ENCODE measurements around the gene WNK4.

GRCh38 chr17:42843358-42843934 is 63.0 kb downstream of the WNK4 start:
- TF ChIP-seq, protein P1, sequence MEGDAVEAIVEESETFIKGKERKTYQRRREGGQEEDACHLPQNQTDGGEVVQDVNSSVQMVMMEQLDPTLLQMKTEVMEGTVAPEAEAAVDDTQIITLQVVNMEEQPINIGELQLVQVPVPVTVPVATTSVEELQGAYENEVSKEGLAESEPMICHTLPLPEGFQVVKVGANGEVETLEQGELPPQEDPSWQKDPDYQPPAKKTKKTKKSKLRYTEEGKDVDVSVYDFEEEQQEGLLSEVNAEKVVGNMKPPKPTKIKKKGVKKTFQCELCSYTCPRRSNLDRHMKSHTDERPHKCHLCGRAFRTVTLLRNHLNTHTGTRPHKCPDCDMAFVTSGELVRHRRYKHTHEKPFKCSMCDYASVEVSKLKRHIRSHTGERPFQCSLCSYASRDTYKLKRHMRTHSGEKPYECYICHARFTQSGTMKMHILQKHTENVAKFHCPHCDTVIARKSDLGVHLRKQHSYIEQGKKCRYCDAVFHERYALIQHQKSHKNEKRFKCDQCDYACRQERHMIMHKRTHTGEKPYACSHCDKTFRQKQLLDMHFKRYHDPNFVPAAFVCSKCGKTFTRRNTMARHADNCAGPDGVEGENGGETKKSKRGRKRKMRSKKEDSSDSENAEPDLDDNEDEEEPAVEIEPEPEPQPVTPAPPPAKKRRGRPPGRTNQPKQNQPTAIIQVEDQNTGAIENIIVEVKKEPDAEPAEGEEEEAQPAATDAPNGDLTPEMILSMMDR (conservative IDR thresholded peaks at IDR 0.05 in 1 of 2, IDR thresholded peaks at IDR 0.05 in 1 of 2; ENCODE audit: low read depth in 1 of 2, low read length in 2 of 2), result peak; percentile 100
- no peak for TF ChIP-seq EZH2 (IDR thresholded peaks at IDR 0.05; ENCODE audit: low read length, missing control alignments)

All from fibroblast of lung (primary cell).